ENCODE measurements around the gene RALGPS1.

The RALGPS1 gene

DNA sequence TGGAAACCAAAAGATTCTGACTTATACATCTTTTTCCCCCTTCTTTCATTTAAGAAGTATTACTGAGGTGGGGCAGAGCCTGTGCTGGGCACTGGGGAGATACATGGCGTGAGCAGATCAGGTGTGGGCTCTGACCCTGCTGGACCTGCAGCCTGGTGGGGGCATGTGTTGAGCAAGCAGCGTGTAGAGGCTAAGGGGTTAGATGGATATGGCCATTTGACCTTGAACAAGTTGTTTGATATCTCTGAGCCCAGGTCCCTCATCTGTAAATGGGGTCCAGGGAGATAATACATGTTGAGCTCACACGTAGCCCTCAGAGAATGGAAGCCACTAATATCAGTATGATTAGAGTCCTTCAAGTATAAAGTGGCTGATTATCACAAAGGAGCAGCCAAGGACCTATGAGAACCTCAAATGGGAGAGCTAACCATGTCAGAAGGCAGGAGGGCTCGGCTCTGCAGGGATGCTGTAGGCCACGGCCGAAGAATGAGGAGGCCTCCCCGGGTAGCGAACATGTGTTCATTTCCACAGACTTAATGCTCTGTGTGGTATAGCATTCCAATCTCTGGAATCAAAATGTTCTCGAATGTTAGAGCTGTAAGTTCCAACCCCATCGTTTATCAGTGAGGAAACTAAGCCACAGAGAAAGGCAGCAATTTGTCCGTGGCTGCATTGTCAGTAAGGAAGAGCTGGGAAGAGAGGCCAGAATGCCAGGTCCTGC is 223.2 kb downstream of the RALGPS1 start:
- DNase-seq (ENCODE audit: low read depth), result peak; percentile 64

DNA sequence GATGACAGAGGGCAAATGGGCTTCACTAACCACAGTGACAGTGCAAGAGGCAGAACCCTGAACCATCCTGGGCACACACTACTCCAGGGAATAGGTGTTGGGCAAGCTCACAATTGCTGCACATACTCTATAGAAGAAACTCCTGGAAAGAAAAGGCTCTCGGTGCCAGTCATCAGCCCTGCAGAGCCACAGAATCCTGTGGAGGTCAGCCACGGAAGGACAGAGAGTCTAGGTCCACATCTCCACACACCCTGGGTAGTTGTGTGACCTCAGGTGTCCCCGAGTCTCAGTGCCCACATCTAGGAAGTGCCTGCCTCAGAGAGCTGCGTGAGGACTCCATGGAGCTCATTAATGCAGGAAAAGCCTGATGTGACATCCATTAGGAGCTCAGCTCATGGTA is 223.9 kb downstream of the RALGPS1 start:
- DNase-seq (ENCODE audit: low read depth), result no peak

DNA sequence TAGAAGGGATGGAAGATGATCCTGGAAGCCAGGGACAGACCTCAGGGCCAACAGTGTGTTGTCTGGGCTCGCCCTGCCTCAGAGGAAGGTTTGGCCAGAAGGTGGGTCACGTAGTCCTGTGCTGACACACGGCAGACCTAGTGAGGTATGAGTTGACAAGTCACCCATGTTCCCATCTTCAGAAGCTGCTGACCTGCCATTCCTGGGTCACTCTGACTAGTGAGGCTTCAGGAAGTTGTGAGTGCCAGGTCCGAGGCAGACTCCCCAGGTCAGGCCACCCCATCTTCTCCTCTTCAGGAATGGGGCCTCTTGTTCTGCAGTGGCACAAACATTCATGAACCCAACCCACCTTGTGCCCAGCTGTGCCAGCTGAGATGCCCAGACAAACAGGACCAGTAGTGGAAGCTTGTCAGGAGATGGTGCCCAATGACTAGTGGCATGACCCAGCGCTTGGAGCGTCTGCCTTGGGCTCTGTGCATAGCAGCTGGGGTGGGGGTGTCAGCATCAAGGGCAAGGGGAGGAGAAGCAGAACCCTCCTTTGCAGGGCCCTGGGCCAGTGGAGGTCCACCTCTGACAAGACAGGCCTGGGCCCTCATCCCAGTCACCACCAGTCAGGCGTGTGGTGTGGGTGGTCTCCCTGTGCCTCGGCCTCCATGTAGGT is 224.6 kb downstream of the RALGPS1 start:
- no peak for DNase-seq (ENCODE audit: low read depth)

DNA sequence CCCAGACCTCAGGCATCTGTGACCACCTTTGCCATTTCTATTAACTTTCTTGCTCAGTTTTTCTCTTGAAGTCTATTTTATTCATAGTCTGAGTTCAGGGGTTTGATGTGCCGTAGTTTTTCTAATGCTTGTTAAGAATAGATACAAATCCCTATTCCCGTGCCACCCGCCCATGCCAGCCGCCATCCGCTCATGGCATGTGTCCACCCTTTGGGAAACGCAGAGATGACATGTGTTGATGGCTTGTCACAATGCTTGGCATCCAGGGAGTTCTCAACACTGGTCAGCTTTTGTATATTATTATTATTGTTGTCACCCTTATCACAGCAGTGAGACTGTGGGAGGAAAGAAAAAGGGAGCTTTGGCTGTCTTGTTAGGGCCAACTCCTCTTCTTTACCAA is 225.2 kb downstream of the RALGPS1 start:
- DNase-seq (ENCODE audit: low read depth), result no peak

DNA sequence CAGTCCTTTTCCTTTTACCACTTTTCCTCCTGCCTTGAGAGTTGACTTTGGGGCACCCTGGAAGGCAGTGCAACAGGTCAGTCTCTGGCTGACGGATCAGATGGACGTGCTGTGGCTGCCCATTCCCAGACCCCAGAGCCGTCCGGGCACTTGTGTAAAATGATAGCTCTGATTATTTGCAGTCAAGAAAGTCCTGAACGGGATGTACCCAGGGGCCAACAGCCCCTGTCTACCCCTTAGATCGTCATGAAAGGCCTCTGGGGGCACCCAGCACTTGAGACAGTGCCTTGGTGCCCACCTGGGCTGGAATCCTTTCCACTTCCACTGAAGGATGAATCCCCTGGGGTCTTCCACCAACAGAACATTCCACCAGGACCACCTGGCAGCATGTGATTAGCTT is 225.6 kb downstream of the RALGPS1 start:
- no peak for DNase-seq (ENCODE audit: low read depth)

DNA sequence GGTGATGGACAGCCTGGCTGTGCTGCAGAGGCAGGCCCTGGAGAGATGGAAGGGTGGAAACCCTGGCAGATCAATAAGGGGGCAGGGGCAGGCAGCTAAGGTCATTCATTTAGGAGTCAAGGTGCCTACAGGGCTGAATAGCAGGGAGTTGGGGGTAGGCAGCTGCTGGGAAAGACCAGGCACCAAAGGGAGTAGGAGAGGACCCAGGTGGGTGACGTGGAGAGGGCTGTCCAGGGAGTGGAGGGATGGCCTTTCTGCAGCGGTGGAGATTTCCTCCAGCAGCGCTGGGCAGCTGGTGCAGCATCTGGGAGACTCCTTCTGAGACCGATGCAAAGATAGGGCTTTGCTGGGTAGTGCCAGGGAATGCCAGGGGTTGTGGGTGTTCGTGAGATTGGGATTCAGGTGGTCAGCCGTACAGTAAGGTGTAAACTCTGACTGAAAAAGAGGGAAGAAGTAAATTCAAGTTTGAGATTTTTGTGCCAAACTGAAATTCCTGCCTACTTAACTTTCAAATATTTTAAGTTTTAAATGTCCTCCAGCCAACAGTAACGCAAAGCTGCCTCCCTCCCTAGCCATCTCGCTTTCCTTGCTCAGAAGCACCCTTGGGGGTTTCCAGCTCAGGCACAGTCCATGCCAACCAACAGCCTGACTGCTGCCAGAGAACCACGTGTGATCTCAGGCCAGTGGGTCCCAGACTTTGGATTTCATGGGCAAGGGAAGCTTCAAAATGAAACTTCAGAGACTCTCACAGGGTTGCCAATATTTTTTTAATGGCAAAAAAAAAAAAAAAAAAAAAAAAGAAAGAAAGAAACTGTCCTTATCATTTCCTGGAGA is 226.5 kb downstream of the RALGPS1 start:
- DNase-seq (ENCODE audit: low read depth), result no peak

DNA sequence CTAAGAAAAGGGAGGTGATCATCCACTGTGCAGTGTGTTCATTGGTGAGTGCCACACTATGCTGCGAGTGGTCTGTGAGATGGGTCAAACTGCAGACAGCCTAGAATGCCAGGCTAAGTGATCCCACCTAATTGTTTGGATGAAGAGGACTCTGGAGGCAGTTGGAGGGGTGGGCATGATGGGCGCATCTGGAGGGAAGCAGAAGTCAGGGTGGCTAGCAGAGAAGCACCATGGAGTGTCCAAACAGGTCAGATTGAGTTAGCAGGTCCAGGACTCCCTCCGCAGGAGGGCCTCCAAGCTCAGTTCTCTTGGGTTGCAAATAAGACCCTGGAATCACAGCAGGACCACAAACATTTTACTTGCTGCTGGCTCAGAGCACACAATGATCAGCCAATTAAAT is 227.7 kb downstream of the RALGPS1 start:
- no peak for DNase-seq (ENCODE audit: low read depth)

DNA sequence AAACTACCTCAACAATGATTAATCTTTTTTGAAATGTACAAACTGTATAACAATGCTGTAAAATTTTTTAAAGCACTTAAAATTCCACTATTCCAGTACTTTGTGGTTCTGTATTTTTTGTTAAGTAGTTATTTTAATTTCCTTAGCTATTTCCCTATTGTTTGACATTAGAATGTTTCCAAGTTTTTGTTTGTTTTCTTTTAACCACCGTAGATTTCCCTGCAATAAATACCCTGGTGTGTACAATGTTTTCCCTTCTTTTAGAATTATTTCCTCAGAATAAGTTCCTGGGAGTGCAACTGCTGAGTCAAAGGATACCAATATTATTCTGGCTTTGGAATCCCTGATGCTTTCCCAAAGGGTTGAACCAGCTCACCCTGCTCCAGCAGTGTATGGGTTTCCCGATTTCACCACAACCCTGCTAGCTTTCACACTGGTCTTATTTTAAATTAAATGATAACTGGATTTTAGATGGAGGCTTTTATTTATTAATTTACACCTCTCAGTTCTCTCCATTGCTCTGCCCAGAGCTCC is 228.4 kb downstream of the RALGPS1 start:
- DNase-seq (ENCODE audit: low read depth), result no peak

DNA sequence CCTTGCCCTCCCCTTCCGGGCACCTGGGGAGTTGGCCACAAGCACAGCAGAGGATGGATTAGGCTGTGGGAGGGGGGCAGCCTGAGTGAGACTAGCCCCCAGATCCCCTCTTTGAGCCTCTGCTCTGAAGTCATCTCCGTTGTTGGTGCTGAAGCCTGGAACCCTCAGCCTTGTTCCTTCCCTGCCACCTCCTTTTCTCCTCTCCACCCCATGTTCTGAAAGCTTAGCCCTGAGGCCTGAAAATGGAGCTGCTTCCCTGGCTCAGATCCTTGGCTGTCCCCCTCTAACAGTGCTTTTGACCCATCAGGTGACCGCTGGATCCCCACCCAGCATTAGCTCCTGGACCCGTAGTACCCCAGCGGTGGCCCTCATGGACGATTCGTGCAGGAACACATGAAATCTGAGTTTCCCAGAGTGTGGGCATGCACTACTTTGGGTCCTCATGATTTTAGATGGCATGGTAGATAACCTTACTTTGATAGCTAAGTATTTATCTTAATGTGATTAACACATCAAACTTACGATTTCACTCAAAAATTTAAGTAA is 229.4 kb downstream of the RALGPS1 start:
- DNase-seq (ENCODE audit: low read depth), result no peak

DNA sequence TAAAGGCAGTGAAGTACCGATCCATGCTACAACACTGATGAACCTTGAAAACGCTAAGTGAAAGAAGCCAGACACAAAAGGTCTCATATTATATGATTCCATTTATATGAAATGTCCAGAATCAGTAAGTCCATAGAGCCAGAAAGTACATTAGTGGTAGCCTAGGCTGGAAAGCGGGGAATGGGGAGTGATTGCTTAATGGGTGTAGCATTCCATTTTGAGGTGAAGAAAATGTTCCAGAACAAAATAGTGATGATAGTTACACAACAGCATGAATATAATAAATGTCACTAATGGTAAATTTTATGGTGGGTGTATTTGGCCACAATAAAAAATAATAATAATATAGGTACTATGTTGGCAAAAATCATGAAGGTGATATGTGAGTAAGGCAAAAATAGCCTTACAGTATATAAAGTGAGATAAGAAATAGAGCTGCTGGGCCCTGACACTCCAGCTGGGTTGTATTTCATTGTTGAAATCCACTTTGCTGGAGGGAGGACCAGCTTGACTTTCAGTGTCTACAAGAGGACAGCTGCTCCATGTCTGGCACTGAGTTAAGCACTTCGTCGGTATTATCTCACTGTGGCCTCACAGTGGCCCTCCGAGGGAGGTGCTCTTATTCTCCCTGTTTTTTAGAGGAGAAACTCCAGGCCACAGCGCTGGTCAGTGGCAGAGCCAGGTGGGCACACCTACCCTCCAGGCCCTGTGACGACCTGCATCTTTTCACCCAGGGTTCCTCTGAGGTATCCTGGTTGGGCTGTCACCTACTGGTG is 230.3 kb downstream of the RALGPS1 start:
- no peak for DNase-seq (ENCODE audit: low read depth)

DNA sequence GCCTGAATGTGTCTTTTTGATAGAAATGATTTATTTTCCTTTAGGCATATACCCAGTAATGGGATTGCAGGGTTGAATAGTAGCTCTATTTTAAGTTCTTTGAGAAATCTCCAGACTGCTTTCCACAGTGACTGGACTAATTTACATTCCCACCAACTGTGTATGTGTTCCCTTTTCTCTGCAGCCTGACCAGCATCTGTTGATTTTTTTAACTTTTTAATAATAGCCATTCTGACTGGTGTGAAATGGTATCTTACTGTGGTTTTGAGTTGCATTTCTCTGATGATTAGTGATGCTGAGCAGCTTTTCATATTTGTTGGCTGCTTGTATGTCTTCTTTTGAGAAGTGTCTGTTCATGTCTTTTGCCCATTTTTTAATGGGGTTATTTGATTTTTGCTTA is 232.3 kb downstream of the RALGPS1 start:
- DNase-seq (ENCODE audit: low read depth), result peak; percentile 60

DNA sequence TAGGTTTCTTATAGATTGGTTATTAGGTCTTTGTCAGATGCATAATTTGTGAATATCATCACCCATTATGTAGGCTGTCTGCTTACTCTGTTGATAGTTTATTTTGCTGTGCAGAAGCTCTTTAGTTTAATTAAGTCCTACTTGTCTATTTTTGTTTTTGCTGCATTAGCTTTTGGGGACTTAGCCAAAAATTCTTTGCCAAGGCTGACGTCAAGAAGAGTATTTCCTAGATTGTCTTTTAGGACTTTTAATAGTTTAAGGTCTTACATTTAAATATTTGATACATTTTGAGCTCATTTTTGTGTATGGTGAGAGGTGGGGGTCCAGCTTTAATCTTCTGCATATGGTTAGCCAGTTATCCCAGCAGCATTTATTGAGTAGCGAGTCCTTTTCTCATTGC is 232.7 kb downstream of the RALGPS1 start:
- DNase-seq (ENCODE audit: low read depth), result no peak

DNA sequence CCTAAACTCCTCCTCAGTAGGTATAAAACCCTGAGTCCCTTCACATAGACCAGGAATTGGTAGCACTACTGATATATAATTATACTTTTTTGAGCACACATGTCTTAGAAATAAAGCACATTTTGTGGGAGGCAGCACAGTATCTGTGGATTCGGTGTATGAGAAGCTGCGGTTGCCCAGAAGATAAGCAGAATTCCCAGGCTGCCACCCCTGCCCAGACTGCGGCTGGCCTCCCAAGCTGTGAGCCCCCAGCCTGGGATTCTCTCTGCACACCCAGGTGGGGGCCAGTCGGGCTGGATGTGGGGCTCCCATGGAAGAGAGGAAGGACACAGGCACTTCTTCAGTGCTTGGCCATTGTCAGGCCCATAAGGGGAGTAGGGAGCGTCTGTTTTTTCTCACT is 233.4 kb downstream of the RALGPS1 start:
- DNase-seq (ENCODE audit: low read depth), result peak; percentile 65

DNA sequence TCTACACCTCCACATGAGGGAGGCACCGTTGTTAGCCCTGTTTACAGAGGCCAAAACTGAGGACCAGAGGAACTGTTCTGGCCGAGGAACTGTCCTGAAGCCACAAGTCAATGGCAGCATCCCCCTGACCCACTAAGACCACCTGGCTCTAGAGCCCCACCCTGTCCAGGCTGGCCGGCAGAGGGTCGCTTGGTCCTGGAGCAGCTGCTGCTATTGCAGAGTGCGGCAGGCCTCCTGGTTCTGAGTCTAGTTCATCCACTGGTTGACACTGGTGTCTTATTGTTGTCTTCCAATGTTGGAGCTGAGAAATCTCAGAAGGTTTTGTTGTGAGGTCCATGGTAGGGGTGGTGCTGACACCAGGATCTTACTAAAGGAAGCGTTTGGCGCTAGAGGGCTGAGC is 234.4 kb downstream of the RALGPS1 start:
- DNase-seq (ENCODE audit: low read depth), result no peak

DNA sequence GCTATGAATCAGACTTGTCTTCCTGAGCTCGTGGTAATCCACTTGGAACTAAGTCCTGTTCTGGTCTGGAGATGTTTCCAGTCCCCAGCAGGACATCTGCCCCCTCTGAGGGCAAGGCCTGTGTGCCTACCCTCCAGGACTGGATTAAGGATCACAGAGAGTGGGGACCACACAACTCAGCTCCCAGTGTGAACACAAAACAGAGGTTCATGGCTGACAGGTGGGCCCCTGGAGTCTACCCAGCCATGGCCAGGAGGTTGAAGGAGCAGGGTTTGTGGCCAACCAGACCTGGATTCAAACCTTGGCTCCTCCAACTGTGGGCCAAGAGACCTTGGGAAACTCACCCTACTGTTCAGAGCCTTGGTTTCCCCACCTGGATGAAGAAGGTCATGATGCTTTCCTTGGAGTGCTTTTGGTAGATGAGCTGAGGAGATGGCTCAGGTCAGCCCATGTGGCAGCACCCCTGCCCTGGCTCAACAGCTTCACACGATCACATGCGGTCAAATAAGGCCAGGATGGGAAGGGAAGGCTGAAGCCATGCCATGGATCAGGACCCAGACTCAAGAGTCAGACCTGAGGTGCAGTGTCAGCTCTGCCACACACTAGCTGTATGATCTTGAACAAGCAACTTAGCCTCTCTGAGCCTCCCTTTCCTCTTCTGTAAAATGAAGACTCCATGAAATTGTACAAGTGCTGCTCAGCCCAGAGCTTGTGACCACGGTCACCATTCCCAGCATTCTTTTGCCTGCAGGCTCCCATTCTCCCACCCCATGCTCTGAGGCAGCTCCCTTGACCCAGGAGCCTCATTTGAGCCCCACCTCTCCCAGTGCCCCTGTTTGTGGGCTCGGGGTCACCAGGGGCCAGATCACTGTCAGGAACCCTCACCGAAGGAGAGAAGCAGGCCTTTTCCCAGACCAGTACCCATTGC is 235.1 kb downstream of the RALGPS1 start:
- DNase-seq (ENCODE audit: low read depth), result no peak

DNA sequence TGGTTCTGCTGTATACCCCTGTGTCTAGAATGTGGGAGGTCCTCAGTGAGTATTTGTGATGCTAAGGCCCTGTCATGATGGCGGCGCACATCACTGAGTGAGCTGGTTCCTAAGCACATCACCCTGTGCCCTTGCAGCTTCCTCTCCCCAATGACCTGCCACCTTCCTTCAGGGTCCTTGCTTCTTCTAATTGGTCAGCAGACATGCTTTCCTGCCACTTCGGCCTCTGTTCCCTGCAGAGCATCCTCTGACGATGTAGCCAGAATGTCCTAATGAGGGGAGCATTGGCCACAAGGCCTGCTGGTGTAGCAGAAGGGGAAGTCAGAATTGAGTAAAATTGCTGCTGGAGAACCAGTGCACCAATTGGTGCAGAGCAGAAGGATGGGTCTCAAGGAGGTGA is 238.9 kb downstream of the RALGPS1 start:
- DNase-seq (ENCODE audit: low read depth), result no peak

DNA sequence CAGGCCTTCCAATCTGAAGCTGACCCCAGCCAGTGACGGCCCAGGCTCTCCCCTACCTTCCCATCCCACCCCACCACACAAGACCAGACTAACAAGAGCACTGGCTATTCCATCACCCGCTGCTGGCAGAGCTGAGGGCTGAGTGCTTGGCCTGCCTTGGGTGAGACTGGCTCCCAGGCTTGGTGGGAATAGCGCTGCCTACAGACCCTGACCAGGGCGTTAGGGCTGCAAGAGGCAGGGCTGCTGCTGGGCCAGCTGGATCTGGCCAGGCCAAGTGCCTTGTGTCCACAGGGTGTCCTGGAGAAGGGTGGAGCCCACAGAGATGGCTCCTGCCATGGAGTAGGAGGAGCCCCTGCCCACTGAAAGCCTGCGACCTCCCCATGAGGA is 239.4 kb downstream of the RALGPS1 start:
- DNase-seq (ENCODE audit: low read depth), result no peak

DNA sequence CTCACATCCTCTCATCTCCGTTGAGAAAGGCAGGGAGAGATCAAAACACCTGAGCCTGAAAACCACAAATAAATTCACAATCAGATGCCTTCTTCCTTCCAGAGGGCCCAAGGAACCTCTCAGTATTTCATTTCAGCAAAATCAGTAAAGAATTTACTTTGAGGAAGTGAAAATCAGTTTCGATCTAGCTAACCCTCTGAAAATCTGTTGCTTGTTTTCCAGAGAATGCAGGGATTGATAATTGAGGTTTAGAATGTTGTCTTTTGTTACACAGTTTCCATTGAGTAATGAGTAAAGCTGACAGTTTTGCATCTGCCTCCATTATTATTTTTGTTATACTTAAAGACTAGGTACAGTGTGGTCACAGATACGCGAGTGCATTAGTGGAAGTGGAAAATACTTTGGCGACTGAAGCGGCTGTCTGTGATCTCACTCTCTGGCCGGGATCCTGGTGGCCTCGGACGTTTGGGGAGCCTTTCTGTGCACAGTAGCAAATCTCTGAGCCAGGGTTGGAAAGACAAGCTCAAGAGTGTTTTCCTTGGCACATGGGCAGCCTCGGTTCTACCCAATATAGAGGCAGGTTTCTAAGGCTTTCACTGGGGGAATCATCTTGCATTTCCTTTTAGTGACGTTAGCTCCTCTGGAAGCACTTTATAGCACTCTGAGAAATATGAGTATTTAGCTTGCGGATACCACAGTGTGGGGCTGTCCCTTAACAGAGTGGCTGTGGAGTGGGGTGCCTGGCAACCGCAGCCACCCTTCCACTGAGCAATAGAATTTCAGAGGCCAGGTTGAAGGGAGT is 240.0 kb downstream of the RALGPS1 start:
- DNase-seq (ENCODE audit: low read depth), result no peak

DNA sequence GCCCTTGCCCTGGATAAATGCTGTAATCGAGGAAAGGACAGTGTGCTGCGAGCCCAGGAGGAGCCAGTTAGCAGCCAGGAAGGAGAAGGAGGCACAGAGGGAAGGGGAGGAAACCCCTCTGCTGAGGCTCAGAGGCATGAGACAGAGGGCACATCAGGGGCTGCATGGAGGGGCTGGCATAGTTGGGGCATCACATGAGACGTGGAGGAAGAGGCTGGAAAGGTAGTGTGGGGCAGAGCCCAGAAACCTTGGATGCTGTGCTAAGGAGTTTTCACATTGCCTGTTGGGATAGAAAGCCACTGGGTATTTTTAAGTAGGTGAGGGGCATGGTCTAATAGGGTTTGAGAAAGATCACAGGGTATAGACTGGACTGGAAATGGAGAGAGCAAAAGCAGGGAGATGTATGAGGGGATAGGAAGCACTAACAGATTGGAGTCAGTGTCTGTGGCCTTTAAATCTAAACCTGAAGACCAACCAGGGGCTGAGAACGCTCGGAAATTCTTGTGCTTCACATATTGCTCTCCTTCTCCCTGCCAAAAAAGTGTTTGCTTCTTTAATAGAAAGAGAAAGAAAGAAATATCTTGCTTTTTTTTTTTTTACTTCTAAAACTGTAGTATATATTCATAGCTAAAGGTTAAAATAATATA is 240.9 kb downstream of the RALGPS1 start:
- DNase-seq (ENCODE audit: low read depth), result no peak

All from amniotic epithelial cell (primary cell).